Peyer's patch (tissue), 4 donors: Measurements from ENCODE around the gene UBC. TPM values are rescaled to one million over a fixed set of nuclear protein-coding genes. Genes with fewer than 3 reads are reported as not detected.

Experiments
- DNase-seq, 3 donors: peaks; one replicate each; pipeline ENCODE4 v3.0.0-alpha.2; 2017 to 2019
- H3K27ac ChIP-seq, 4 donors: fragments of 200-600 bp; sonication (generic); one replicate each; pipeline ENCODE4 v1.5.1; 2016 to 2019
- H3K27me3 ChIP-seq, 2 donors: fragments of 200-600 bp; sonication (generic); one replicate each; pipeline ENCODE4 v1.5.1; 2019
- H3K36me3 ChIP-seq, 3 donors: fragments of 200-600 bp; sonication (generic); one replicate each; pipeline ENCODE4 v1.5.1; 2016 to 2019
- H3K4me1 ChIP-seq, 4 donors: fragments of 200-600 bp; sonication (generic); one replicate each; pipeline ENCODE4 v1.5.1; 2016 to 2019
- H3K4me3 ChIP-seq, 4 donors: fragments of 200-600 bp; sonication (generic); 1 replicate in 3 of 4; 2 replicates in 1 of 4; pipeline ENCODE4 v1.5.1; 2016 to 2019; ENCODE audit warnings: mild to moderate bottlenecking in 1 of 4
- H3K9me3 ChIP-seq, 4 donors: fragments of 200-600 bp; sonication (generic); one replicate each; pipeline ENCODE4 v1.5.1; 2016 to 2019; ENCODE audit warnings: mild to moderate bottlenecking in 1 of 4
- CTCF ChIP-seq, 6 experiments: fragments of 450-650 bp in 4 of 6; fragments of 200-600 bp in 2 of 6; sonication (generic) in 1 of 6; IDR thresholded peaks; one replicate each; pipeline ENCODE4 v1.5.1; 2017 to 2019; ENCODE audit warnings: antibody characterized with exemption in 6 of 6, mild to moderate bottlenecking in 3 of 6, moderate library complexity in 1 of 6
- POLR2A ChIP-seq, 2 donors: fragments of 450-650 bp; IDR thresholded peaks; one replicate each; pipeline ENCODE4 v1.5.1; 2017; ENCODE audit warnings: antibody characterized with exemption in 2 of 2, mild to moderate bottlenecking in 2 of 2, moderate library complexity in 2 of 2
- total RNA-seq, 4 donors: library from RNA; depleted of rRNA; stranded (reverse); fragments of >200 nt; gene quantifications; one replicate each; pipeline ENCODE4 v1.1.0, GENCODE V29; 2016

Gene UBC
- total RNA-seq, 4 donors from 2014 or later = 898 to 2,531 (median 1,185) TPM

- no peak for TF ChIP-seq POLR2A (IDR thresholded peaks at IDR 0.05)
- no peak for TF ChIP-seq CTCF (IDR thresholded peaks at IDR 0.05)
- no peak overlapping the region for H3K4me3 ChIP-seq
- no peaks in the 10 kb centered on the region for H3K36me3 ChIP-seq
- no peak for DNase-seq
- no peaks in the 10 kb centered on the region for H3K9me3 ChIP-seq
- H3K27me3 ChIP-seq = no peaks in the 10 kb centered on the region
- H3K27ac ChIP-seq = no peak overlapping the region
- H3K4me1 ChIP-seq = no peaks in the 10 kb centered on the region
These were observed 40.3 kb downstream of the UBC start for GRCh38 chr12:124874188-124874587.

- H3K27me3 ChIP-seq = no peaks in the 10 kb centered on the region
- no peaks in the 10 kb centered on the region for H3K9me3 ChIP-seq
- no peak for DNase-seq
These were observed 42.3 kb downstream of the UBC start for GRCh38 chr12:124872068-124872719.

GRCh38 chr12:124871297-124871696 is 43.2 kb downstream of the UBC start:
- no peaks in the 10 kb centered on the region for H3K27me3 ChIP-seq
- H3K36me3 ChIP-seq = no peaks in the 10 kb centered on the region
- H3K27ac ChIP-seq = no peak overlapping the region
- peaks cover 0 to 6% (median 0%) of the 10 kb centered on the region in 4 donors for H3K4me1 ChIP-seq
- TF ChIP-seq POLR2A (IDR thresholded peaks at IDR 0.05) (no peak), CTCF (IDR thresholded peaks at IDR 0.05) (no peak)
- no peak overlapping the region for H3K4me3 ChIP-seq
- no peak for DNase-seq
- H3K9me3 ChIP-seq = no peaks in the 10 kb centered on the region

More at GRCh38 chr12:124872068-124872719, 42.3 kb downstream of the UBC start:
- H3K36me3 ChIP-seq = no peaks in the 10 kb centered on the region
- H3K27ac ChIP-seq = no peak overlapping the region
- no peak for TF ChIP-seq CTCF (IDR thresholded peaks at IDR 0.05)
- TF ChIP-seq POLR2A (IDR thresholded peaks at IDR 0.05) = no peak
- H3K4me3 ChIP-seq = no peak overlapping the region
- peaks cover 0 to 5% (median 0%) of the 10 kb centered on the region in 4 donors for H3K4me1 ChIP-seq

GRCh38 chr12:124870515-124870914 is 43.9 kb downstream of the UBC start:
- DNase-seq = no peak
- Histone ChIP-seq H3K4me3 (no peak overlapping the region), H3K4me1 (peaks cover 0 to 6% (median 0%) of the 10 kb centered on the region in 4 donors), H3K27me3 (no peaks in the 10 kb centered on the region), H3K9me3 (no peaks in the 10 kb centered on the region), H3K36me3 (no peaks in the 10 kb centered on the region), H3K27ac (no peak overlapping the region)
- TF ChIP-seq CTCF (IDR thresholded peaks at IDR 0.05) = no peak
- no peak for TF ChIP-seq POLR2A (IDR thresholded peaks at IDR 0.05)

GRCh38 chr12:124869059-124869665 is 45.3 kb downstream of the UBC start:
- Histone ChIP-seq H3K27ac (peak overlapping the region in 2 of 4 donors; percentile 7 to 15), H3K9me3 (no peaks in the 10 kb centered on the region), H3K27me3 (no peaks in the 10 kb centered on the region), H3K36me3 (no peaks in the 10 kb centered on the region), H3K4me1 (peaks cover 0 to 6% (median 0%) of the 10 kb centered on the region in 4 donors), H3K4me3 (no peak overlapping the region)
- TF ChIP-seq POLR2A (IDR thresholded peaks at IDR 0.05) = no peak
- TF ChIP-seq CTCF (IDR thresholded peaks at IDR 0.05) = no peak
- DNase-seq = no peak
